Measurements from ENCODE around the gene NR6A1.

NR6A1 gene

DNA sequence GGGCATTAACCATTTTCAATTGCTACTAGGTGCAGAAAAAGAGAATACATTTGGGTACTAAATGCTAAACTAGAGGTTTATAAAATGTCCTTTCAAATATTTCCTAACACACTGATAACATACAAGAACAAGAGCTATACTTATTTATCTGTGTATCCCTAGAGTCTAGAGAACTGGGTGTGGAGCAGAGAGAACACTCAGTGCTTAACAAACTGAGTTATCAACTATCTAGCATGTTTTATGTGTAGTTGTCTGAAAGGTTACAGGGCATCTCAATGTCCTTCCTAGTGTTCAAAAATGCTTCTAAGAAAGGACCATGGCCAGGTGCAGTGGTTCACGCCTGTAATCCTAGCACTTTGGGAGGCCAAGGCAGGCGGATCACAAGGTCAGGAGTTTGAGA, 40.3 kb downstream of the NR6A1 start:
- no peak for DNase-seq (ENCODE audit: low read depth)
- TF ChIP-seq, protein P1, sequence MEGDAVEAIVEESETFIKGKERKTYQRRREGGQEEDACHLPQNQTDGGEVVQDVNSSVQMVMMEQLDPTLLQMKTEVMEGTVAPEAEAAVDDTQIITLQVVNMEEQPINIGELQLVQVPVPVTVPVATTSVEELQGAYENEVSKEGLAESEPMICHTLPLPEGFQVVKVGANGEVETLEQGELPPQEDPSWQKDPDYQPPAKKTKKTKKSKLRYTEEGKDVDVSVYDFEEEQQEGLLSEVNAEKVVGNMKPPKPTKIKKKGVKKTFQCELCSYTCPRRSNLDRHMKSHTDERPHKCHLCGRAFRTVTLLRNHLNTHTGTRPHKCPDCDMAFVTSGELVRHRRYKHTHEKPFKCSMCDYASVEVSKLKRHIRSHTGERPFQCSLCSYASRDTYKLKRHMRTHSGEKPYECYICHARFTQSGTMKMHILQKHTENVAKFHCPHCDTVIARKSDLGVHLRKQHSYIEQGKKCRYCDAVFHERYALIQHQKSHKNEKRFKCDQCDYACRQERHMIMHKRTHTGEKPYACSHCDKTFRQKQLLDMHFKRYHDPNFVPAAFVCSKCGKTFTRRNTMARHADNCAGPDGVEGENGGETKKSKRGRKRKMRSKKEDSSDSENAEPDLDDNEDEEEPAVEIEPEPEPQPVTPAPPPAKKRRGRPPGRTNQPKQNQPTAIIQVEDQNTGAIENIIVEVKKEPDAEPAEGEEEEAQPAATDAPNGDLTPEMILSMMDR (IDR thresholded peaks at IDR 0.05; ENCODE audit: control insufficient read depth, insufficient read depth, low read depth, low read length, missing control alignments): no peak
- no peak overlapping the region for H3K4me3 ChIP-seq (ENCODE audit: control insufficient read depth, low read depth, low read length)

DNA sequence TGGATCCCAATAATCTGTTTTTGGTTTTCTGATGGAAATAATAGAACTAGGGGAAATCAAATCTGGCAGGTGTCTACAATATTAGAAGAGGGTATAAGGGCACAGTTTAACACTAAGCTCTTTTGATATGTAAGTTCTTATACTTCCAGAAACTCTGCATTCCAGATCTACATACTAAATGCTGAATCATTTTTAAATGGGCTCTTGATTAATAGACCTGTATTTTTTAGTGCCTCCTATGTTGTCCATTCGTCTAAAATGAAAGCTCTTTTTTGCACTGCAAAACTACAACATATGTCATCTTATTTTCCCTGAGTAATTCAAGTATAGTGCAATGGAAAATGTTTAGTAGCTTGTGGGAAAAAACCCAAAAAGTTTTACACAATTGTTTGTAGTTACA, 44.2 kb downstream of the NR6A1 start:
- DNase-seq (ENCODE audit: low read depth): no peak
- H3K4me3 ChIP-seq (ENCODE audit: control insufficient read depth, low read depth, low read length): no peak overlapping the region
- TF ChIP-seq, protein P1 (IDR thresholded peaks at IDR 0.05; ENCODE audit: control insufficient read depth, insufficient read depth, low read depth, low read length, missing control alignments): no peak

DNA sequence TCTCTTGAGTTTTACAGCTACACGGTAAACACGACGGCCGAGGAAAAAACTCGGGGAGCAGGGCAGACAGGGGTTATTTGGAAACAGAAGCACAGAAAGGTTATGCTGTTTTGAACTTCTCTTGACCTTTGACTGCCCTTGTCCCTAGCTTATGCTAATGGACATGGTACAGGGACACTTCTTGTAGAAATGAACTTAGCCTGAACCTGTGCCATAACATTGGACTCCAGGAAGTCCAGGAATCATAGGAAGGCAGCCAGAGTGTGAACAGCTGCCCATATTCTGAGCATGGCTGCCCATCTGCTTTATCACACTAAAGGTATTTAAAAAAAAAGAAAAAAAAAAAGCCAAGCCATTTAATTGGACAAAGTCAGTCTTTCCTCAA, 46.1 kb downstream of the NR6A1 start:
- H3K4me3 ChIP-seq (ENCODE audit: control insufficient read depth, low read depth, low read length): no peak overlapping the region
- no peak for DNase-seq (ENCODE audit: low read depth)
- TF ChIP-seq, protein P1 (IDR thresholded peaks at IDR 0.05; ENCODE audit: control insufficient read depth, insufficient read depth, low read depth, low read length, missing control alignments): no peak

DNA sequence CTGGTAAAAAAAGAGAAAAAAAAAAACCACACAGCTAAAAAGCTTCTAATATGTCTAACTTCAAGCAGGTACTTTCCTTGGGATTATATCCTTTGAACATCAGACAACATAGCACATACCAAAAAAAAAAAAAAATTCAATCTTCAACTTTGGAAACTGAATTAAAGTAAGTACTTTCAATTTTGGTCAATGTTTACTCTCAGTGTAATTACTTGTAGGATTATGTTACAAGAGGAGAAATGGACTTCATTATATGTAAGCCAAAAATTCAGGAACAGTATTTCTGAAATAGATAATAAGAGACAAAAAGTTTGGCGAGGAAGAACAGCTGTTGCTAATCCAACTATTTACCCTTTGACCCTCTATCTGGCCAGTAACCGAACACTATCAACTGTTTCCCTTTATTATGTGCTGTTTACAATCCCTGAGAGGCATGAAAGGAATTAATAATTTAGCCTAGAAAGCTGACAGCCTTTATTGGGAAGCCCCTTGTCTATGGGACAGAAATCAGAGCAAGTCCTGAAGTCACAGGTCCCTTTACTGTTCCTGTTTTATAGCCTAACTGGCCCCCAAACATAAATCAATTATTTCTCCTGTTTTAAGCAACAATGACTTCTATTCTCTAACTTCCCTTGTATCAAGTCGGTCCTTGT, 46.6 kb downstream of the NR6A1 start:
- TF ChIP-seq, protein P1 (IDR thresholded peaks at IDR 0.05; ENCODE audit: control insufficient read depth, insufficient read depth, low read depth, low read length, missing control alignments): no peak
- DNase-seq (ENCODE audit: low read depth): no peak
- H3K4me3 ChIP-seq (ENCODE audit: control insufficient read depth, low read depth, low read length): no peak overlapping the region

DNA sequence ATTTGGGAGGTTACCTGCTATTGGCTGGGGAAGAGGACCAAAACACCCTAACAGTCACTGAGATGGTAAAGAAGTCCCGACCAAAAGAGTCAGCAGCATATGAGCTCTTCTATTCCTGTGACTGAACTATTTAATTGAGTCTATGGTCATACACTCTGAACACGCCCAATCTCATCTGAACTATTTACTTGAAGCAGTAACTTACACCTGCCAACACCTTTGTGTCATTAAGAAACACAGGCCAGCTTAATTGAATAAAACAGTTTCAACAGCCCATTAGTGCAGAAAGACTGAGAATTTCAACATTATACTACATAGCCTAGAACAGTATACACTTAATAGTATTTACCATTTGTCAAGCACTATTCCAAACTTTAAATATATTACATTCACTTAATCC, 47.8 kb downstream of the NR6A1 start:
- H3K4me3 ChIP-seq (ENCODE audit: control insufficient read depth, low read depth, low read length): no peak overlapping the region
- DNase-seq (ENCODE audit: low read depth): no peak
- TF ChIP-seq, protein P1 (IDR thresholded peaks at IDR 0.05; ENCODE audit: control insufficient read depth, insufficient read depth, low read depth, low read length, missing control alignments): no peak

DNA sequence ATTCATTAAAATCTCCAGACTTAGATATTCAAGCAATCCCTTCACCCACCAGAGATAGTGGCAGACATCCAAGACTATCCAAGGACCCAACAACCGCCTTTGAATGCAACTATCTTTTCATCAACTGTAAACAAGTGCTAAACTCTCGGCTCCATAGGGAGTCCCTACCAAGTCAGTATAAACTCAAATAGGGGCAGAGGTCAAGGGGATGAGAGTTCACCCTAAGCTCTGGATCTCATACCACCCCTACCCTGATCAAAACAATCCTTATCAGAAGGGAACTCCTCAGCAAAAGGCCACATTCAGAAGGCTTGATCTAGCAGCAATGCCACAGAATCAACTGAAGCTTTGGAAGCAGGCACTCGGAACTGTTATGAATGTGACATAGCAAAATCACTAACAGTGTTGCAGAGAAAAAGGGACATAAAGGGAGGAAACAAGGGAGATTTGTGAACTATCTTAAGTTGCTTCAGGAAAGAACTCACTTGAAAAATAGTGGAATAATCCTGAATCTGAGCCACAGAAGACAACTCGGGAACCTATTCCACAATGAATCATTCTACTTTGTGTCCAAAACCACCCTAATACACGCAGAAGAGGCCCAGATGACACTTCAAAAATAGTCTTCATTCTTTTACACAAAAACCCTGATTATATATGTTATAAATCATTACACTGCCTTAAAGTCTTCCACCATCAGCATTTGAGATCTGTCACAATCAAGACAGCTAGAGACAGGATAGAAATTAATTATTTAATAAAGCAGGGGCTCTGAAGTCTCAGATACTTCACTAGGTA, 49.8 kb downstream of the NR6A1 start:
- TF ChIP-seq, protein P1 (IDR thresholded peaks at IDR 0.05; ENCODE audit: control insufficient read depth, insufficient read depth, low read depth, low read length, missing control alignments): no peak
- DNase-seq (ENCODE audit: low read depth): no peak
- H3K4me3 ChIP-seq (ENCODE audit: control insufficient read depth, low read depth, low read length): no peak overlapping the region
